GM18511 (cell line): ENCODE results near the gene PHF21A.
A peak's percentile ranks its signal among the peaks of the same experiment; 100 is the strongest.

Experiments used
- ATAC-seq: cut with Tn5 transposase; IDR thresholded peaks from one replicate; pipeline ENCODE4 v1.9.1; 2021; ENCODE audit warnings: mild to moderate bottlenecking, moderate library complexity; ENCODE audit not compliant: unreplicated experiment

Gene PHF21A

GRCh38 chr11:45936511-45937054 lies 184.7 kb downstream of the PHF21A start:
- no peak for ATAC-seq

- no peak for ATAC-seq
Measured at GRCh38 chr11:45935349-45936064, 185.7 kb downstream of the PHF21A start.

- no peak for ATAC-seq
Measured at GRCh38 chr11:45934580-45935318, 186.5 kb downstream of the PHF21A start.

GRCh38 chr11:45933846-45934579 lies 187.2 kb downstream of the PHF21A start:
- no peak for ATAC-seq

GRCh38 chr11:45933131-45933831 lies 188.0 kb downstream of the PHF21A start:
- no peak for ATAC-seq

GRCh38 chr11:45932217-45932616 lies 189.0 kb downstream of the PHF21A start:
- no peak for ATAC-seq

- ATAC-seq, result no peak
Measured at GRCh38 chr11:45931739-45932138, 189.5 kb downstream of the PHF21A start.

GRCh38 chr11:45930951-45931570 lies 190.2 kb downstream of the PHF21A start:
- ATAC-seq, result no peak

- peak; percentile 92 for ATAC-seq
Measured at GRCh38 chr11:45930031-45930794, 191.0 kb downstream of the PHF21A start.

- ATAC-seq, result peak; percentile 24
Measured at GRCh38 chr11:45929486-45930030, 191.7 kb downstream of the PHF21A start.

- no peak for ATAC-seq
Measured at GRCh38 chr11:45928535-45929215, 192.6 kb downstream of the PHF21A start.

- no peak for ATAC-seq
Measured at GRCh38 chr11:45927684-45928413, 193.4 kb downstream of the PHF21A start.

GRCh38 chr11:45927332-45927683 lies 193.9 kb downstream of the PHF21A start:
- no peak for ATAC-seq

- ATAC-seq, result no peak
Measured at GRCh38 chr11:45926536-45927331, 194.5 kb downstream of the PHF21A start.

GRCh38 chr11:45926001-45926401 lies 195.3 kb downstream of the PHF21A start:
- no peak for ATAC-seq

- no peak for ATAC-seq
Measured at GRCh38 chr11:45925550-45925949, 195.7 kb downstream of the PHF21A start.

- no peak for ATAC-seq
Measured at GRCh38 chr11:45924927-45925326, 196.3 kb downstream of the PHF21A start.
